Measurements from ENCODE around the gene HNRNPAB.

HNRNPAB gene

GRCh38 chr5:178242416-178242815 lies 38.1 kb downstream of the HNRNPAB start:
- Histone ChIP-seq H3K27ac (no peak overlapping the region), H3K4me3 (no peak overlapping the region)
- TF ChIP-seq, protein P1, sequence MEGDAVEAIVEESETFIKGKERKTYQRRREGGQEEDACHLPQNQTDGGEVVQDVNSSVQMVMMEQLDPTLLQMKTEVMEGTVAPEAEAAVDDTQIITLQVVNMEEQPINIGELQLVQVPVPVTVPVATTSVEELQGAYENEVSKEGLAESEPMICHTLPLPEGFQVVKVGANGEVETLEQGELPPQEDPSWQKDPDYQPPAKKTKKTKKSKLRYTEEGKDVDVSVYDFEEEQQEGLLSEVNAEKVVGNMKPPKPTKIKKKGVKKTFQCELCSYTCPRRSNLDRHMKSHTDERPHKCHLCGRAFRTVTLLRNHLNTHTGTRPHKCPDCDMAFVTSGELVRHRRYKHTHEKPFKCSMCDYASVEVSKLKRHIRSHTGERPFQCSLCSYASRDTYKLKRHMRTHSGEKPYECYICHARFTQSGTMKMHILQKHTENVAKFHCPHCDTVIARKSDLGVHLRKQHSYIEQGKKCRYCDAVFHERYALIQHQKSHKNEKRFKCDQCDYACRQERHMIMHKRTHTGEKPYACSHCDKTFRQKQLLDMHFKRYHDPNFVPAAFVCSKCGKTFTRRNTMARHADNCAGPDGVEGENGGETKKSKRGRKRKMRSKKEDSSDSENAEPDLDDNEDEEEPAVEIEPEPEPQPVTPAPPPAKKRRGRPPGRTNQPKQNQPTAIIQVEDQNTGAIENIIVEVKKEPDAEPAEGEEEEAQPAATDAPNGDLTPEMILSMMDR (IDR thresholded peaks at IDR 0.05), result no peak
- no peak for DNase-seq (ENCODE audit: low spot score)

- no peak for DNase-seq (ENCODE audit: low spot score)
Observed at GRCh38 chr5:178244576-178244975, 40.2 kb downstream of the HNRNPAB start.

DNA sequence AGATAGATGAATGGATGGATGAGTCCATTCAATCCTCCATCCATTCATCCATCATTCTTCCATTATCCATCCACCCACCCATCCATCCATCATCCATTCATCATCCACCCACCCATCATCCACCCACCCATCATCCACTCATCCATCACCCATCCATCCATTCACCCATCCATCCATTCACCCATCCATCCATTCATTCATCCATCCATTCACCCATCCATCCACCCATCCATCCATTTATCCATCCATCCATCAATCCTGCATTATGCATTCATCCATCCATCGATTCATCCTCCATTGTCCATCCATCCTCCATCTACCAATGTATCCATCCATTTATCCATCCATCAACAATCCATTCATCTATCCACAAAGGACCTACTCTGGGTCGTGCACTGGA lies 41.1 kb downstream of the HNRNPAB start:
- Histone ChIP-seq H3K4me3 (no peak overlapping the region), H3K27ac (no peak overlapping the region)
- no peak for DNase-seq (ENCODE audit: low spot score)
- TF ChIP-seq, protein P1 (IDR thresholded peaks at IDR 0.05), result no peak

More at GRCh38 chr5:178244576-178244975, 40.2 kb downstream of the HNRNPAB start:
- Histone ChIP-seq H3K27ac (no peak overlapping the region), H3K4me3 (no peak overlapping the region)
- TF ChIP-seq, protein P1 (IDR thresholded peaks at IDR 0.05), result no peak

DNA sequence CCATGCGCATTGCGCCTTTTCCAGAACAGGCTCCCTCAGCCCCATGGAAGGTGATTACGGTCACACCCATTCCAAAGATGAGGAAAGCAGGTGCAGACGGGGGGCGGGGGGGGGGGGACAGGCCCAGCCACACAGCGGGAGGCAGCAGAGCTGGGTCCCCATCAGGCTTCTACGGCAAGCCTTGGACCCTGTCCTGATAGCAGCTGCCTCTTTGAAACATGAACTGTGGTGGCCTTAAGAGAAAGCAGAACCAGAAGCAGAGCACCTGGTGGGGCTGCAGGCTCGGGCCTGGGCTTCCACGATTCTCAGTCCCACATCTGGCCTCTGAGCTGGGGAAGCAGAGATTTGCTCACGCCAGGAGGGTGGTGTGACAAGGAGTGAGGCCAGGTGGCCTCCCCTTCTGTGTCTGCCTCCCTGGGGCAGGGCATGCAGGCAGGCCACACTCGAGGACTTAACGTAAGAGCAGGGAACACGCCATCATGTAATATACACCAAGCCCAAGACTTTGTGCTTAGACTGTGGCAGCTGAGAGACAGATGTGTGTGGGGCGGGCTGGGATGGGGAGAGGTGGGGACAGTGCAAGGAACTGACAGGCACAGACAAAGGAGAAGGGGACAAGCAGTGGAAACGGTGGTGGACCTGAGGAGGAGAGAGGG lies 42.4 kb downstream of the HNRNPAB start:
- TF ChIP-seq, protein P1 (IDR thresholded peaks at IDR 0.05), result no peak
- DNase-seq (ENCODE audit: low spot score), result no peak
- H3K27ac ChIP-seq, result no peak overlapping the region
- no peak overlapping the region for H3K4me3 ChIP-seq

GRCh38 chr5:178247481-178248456 lies 43.4 kb downstream of the HNRNPAB start:
- no peak for DNase-seq (ENCODE audit: low spot score)
- no peak overlapping the region for H3K4me3 ChIP-seq
- no peak overlapping the region for H3K27ac ChIP-seq
- TF ChIP-seq, protein P1 (IDR thresholded peaks at IDR 0.05), result no peak

- TF ChIP-seq, protein P1 (IDR thresholded peaks at IDR 0.05), result no peak
- DNase-seq (ENCODE audit: low spot score), result no peak
- H3K4me3 ChIP-seq, result no peak overlapping the region
- no peak overlapping the region for H3K27ac ChIP-seq
Observed at GRCh38 chr5:178248750-178249149, 44.4 kb downstream of the HNRNPAB start.

Data from coronary artery (tissue), 2 donors.